K562 (cell line): ENCODE measurements around the gene DNAH9. TPM values are rescaled to one million over a fixed set of nuclear protein-coding genes. Genes with fewer than 3 reads are reported as not detected.

Source experiments
- ATAC-seq: fragments of 200-7000 bp; cut with Tn5 transposase; 3 replicates; pipeline ENCODE4 v1.9.1; 2020; ENCODE audit warnings: moderate library complexity
- BruUV-seq: library from RNA; stranded (reverse); fragments of 400-500 nt; replicated peaks from 2 replicates; lab custom pipeline; 2021; lab: Mats Ljungman, UMichigan
- CTCF ChIA-PET: fragments of 300-600 bp; formaldehyde crosslinking; extraction: SDS; loops from one replicate; lab custom pipeline; 2021; ENCODE audit warnings: low intra/inter-chr PET ratio; lab: Yijun Ruan, JAX
- POLR2A ChIA-PET: fragments of 300-600, 350-650 bp; sonication (Branson Sonifier 250); formaldehyde crosslinking; extraction: SDS; loops from one replicate; lab custom pipeline; 2021; ENCODE audit warnings: antibody characterized with exemption, inconsistent platforms; lab: Yijun Ruan, JAX
- DNase-seq, 4 experiments: peaks; one replicate each; pipeline versions ENCODE4 v3.0.0 to v3.0.0-alpha.2; 2011 to 2018; ENCODE audit warnings: low spot score in 3 of 4, mixed read lengths in 3 of 4; ENCODE audit errors: extremely low read depth in 1 of 4
- FAIRE-seq: peaks from 2 replicates; lab custom pipeline; 2011; peaks lifted over from hg19 to GRCh38; lab: Jason Lieb, UNC
- H2AFZ ChIP-seq: 2 replicates; pipeline ENCODE4 v1.6.0; 2011; ENCODE audit warnings: low read depth, low read length, control low read depth, inconsistent platforms
- H3K27ac ChIP-seq: fragments of 200-600 bp; 3 replicates; pipeline ENCODE4 v1.8.0; 2011; ENCODE audit warnings: low read depth, mild to moderate bottlenecking, control low read depth, inconsistent platforms, low read length, moderate library complexity, mixed read lengths; ENCODE audit errors: extremely low read depth
- H3K27me3 ChIP-seq, 2 experiments: fragments of 300-600 bp in 1 of 2; 2 replicates in 1 of 2; 3 replicates in 1 of 2; pipeline versions ENCODE4 v1.6.0 to v1.8.0; 2011; ENCODE audit warnings: inconsistent platforms in 2 of 2, low read length in 2 of 2, mild to moderate bottlenecking in 1 of 2, mixed read lengths in 1 of 2, moderate library complexity in 1 of 2; ENCODE audit not compliant: control insufficient read depth in 2 of 2, insufficient read depth in 2 of 2
- H3K36me3 ChIP-seq: fragments of 300-600 bp; 3 replicates; pipeline ENCODE4 v1.8.0; 2011; ENCODE audit warnings: mild to moderate bottlenecking, low read length, inconsistent platforms; ENCODE audit not compliant: control insufficient read depth, insufficient read depth
- H3K4me1 ChIP-seq, 2 experiments: fragments of 200-600 bp in 1 of 2; replicated peaks in 1 of 2; 2 replicates in 1 of 2; 3 replicates in 1 of 2; pipeline versions ENCODE4 v1.5.1 to v1.8.0; 2011; ENCODE audit warnings: inconsistent platforms in 2 of 2, low read length in 2 of 2, mild to moderate bottlenecking in 1 of 2, mixed read lengths in 1 of 2, moderate library complexity in 1 of 2; ENCODE audit not compliant: control insufficient read depth in 2 of 2, insufficient read depth in 2 of 2
- H3K4me2 ChIP-seq: 2 replicates; pipeline ENCODE4 v1.6.1; 2011; ENCODE audit warnings: low read length, control low read depth, inconsistent platforms, mixed read lengths; ENCODE audit not compliant: insufficient read depth
- H3K4me3 ChIP-seq: fragments of 200-600 bp; sonication (generic), shearing (Covaris generic); 2 replicates; pipeline ENCODE4 v1.5.1; 2016; ENCODE audit warnings: control low read depth, inconsistent platforms
- H3K79me2 ChIP-seq: fragments of 200-600 bp; 3 replicates; pipeline ENCODE4 v1.8.0; 2011; ENCODE audit warnings: low read length, inconsistent platforms; ENCODE audit not compliant: control insufficient read depth, insufficient read depth
- H3K9ac ChIP-seq, 2 experiments: 2 replicates each; pipeline versions ENCODE4 v1.6.0 to v1.6.1; 2011; ENCODE audit warnings: low read depth in 2 of 2, low read length in 2 of 2, control low read depth in 1 of 2, inconsistent platforms in 1 of 2, mild to moderate bottlenecking in 1 of 2, mixed read lengths in 1 of 2; ENCODE audit not compliant: insufficient read depth in 1 of 2
- H3K9me1 ChIP-seq: one replicate; pipeline ENCODE4 v1.6.0; 2011; ENCODE audit warnings: inconsistent platforms, mild to moderate bottlenecking, low read length, moderate library complexity; ENCODE audit not compliant: control insufficient read depth, insufficient read depth
- H3K9me3 ChIP-seq: replicated peaks from 2 replicates; pipeline ENCODE4 v1.5.1; 2011; ENCODE audit warnings: low read depth, low read length, inconsistent platforms; ENCODE audit not compliant: control insufficient read depth, insufficient read depth
- H4K20me1 ChIP-seq: replicated peaks from 2 replicates; pipeline ENCODE4 v1.6.1; 2011; ENCODE audit warnings: low read length, inconsistent platforms, mixed read lengths; ENCODE audit not compliant: control insufficient read depth, insufficient read depth
- BMI1 ChIP-seq: fragments of 150-350 bp; IDR thresholded peaks from 2 replicates; pipeline ENCODE4 v1.6.1; 2014; ENCODE audit warnings: low read length
- BRF1 ChIP-seq: IDR thresholded peaks from 3 replicates; pipeline ENCODE4 v1.6.1; 2011; ENCODE audit warnings: borderline replicate concordance, mild to moderate bottlenecking; ENCODE audit not compliant: insufficient read length; ENCODE audit errors: extremely low read depth
- ETV6 ChIP-seq, 3 experiments: fragments of 150-350 bp in 1 of 3; sonication (generic) in 1 of 3; formaldehyde crosslinking in 1 of 3; IDR thresholded peaks; 2 replicates each; pipeline versions ENCODE4 v1.6.1 to v1.8.0; 2014 to 2022; ENCODE audit warnings: borderline replicate concordance in 2 of 3, low read depth in 2 of 3, antibody characterized with exemption in 1 of 3, low read length in 1 of 3, mild to moderate bottlenecking in 1 of 3, missing genetic modification reagents in 1 of 3
- EZH2 ChIP-seq: IDR thresholded peaks from 2 replicates; pipeline ENCODE4 v1.6.1; 2012; ENCODE audit warnings: low read depth, mild to moderate bottlenecking, inconsistent platforms, low read length, borderline replicate concordance
- KAT7 ChIP-seq: sonication (generic); formaldehyde crosslinking; IDR thresholded peaks from 2 replicates; pipeline ENCODE4 v1.8.0; 2022; ENCODE audit warnings: missing genetic modification reagents, mild to moderate bottlenecking, borderline replicate concordance
- KDM1A ChIP-seq, 2 experiments: fragments of 450-650 bp; IDR thresholded peaks; 2 replicates each; pipeline ENCODE4 v1.6.1; 2016; ENCODE audit warnings: mild to moderate bottlenecking in 2 of 2
- RBM22 ChIP-seq: fragments of 200-400 bp; formaldehyde crosslinking; IDR thresholded peaks from 2 replicates; pipeline ENCODE4 v1.6.1; 2018; ENCODE audit warnings: low read length, low read depth; ENCODE audit not compliant: poor library complexity, severe bottlenecking
- SP1 ChIP-seq: sonication (generic); formaldehyde crosslinking; IDR thresholded peaks from 2 replicates; pipeline ENCODE4 v1.8.1; 2022; ENCODE audit warnings: mild to moderate bottlenecking, missing genetic modification reagents
- ZBTB49 ChIP-seq: sonication (generic); formaldehyde crosslinking; IDR thresholded peaks from 2 replicates; pipeline ENCODE4 v1.8.0; 2022; ENCODE audit warnings: missing genetic modification reagents, mild to moderate bottlenecking, borderline replicate concordance
- ZBTB7A ChIP-seq: IDR thresholded peaks from 2 replicates; pipeline ENCODE4 v1.6.1; 2011; ENCODE audit warnings: low read depth, mild to moderate bottlenecking, low read length, moderate library complexity, borderline replicate concordance; ENCODE audit not compliant: control insufficient read depth
- ZFP1 ChIP-seq: fragments of 450-650 bp; formaldehyde crosslinking; IDR thresholded peaks from 2 replicates; pipeline ENCODE4 v1.4.0; 2020; ENCODE audit warnings: mild to moderate bottlenecking, mixed read lengths
- ZNF175 ChIP-seq: fragments of 200-800 bp; sonication (Bioruptor generic); IDR thresholded peaks from 2 replicates; pipeline ENCODE4 v1.6.1; 2016; ENCODE audit warnings: low read depth, mild to moderate bottlenecking, missing genetic modification characterization, missing compliant biosample characterization
- ZNF766 ChIP-seq: fragments of 200-800 bp; sonication (Bioruptor generic); conservative IDR thresholded peaks from 2 replicates; pipeline ENCODE4 v1.6.1; 2016; ENCODE audit warnings: missing genetic modification characterization, missing compliant biosample characterization
- WGBS: fragments of 100-300 bp; shearing (Covaris generic); methylation state at CpG from one replicate; pipeline ENCODE4 v1.1.6; 2016; ENCODE audit warnings: low coverage, mixed read lengths; ENCODE audit not compliant: insufficient coverage; ENCODE audit errors: missing lambda C conversion rate; 5-methylcytosine and 5-hydroxymethylcytosine counted together
- in situ Hi-C: fragments of 300-500 bp; cut with MboI; formaldehyde crosslinking; loops from 4 replicates; pipeline ENCODE4 v1.15.0; 2018; ENCODE audit warnings: inconsistent platforms, mixed read lengths
- intact Hi-C: fragments of 100-400 bp; cut with micrococcal nuclease; formaldehyde crosslinking; loops from 2 replicates; pipeline ENCODE4 v1.14.2; 2022
- polyA plus RNA-seq, 8 experiments: library from polyadenylated mRNA; depleted of rRNA in 4 of 8; stranded (reverse) in 5 of 8; unstranded in 3 of 8; fragments of >200 nt; fragmentation: Nextera tagmentation in 2 of 8; fragmentation: Illumina TruSeq in 1 of 8; extraction: Ambion mirVana in 2 of 8; extraction: Trizol in 1 of 8; gene quantifications; 2 replicates each; pipeline versions ENCODE4 v1.2.1 to v1.2.3, GENCODE V29; 2011 to 2014; ENCODE audit warnings: inconsistent platforms in 1 of 8, missing spikeins in 1 of 8
- total RNA-seq, 7 experiments: library from RNA; depleted of rRNA in 6 of 7; stranded (reverse); fragments of >200 nt in 6 of 7; fragmentation: Illumina TruSeq in 2 of 7; extraction: Trizol in 2 of 7; gene quantifications; 2 replicates each; pipeline versions ENCODE4 v1.2.1 to v1.2.3, GENCODE V29; 2011 to 2021; ENCODE audit warnings: low replicate concordance in 1 of 7
- TF ChIP-seq, protein P1 (sequence below): fragments of 250-450 bp; sonication (Bioruptor Pico); IDR thresholded peaks from 2 replicates; pipeline ENCODE4 v1.8.0; 2022; ENCODE audit warnings: inconsistent platforms, mild to moderate bottlenecking, moderate library complexity, borderline replicate concordance

Gene DNAH9
- total and polyA plus RNA-seq, 9 of the 15 experiments (the other 6 are each of a cell fraction or from before 2014, with no cell fraction given), result not detected

GRCh38 chr17:11704041-11704440 is 105.8 kb downstream of the DNAH9 start (continued):
- no peak for TF ChIP-seq ZNF175

DNA sequence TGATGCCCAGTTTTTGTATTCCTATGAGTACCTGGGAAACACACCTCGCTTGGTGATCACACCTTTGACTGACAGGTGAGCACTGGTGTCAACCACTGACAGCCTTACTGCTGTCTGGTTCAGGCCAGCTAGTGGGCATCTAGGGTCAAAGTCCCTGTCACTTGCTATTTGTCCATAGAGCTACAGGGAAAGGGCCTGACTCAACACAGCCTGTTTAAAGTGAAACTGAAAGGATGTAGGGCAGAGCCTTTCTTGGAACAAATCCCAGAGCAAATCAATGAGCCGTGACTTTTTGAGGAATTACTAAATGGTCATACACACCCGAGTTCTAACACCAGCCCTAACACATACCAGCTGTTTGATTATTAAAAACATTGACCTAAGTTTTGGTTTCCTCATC is 106.8 kb downstream of the DNAH9 start:
- ChIA-PET POLR2A (no interaction called here), CTCF (no interaction called here)
- no peak for DNase-seq
- Histone ChIP-seq H3K79me2 (no peaks in the 10 kb centered on the region), H3K36me3 (no peaks in the 10 kb centered on the region), H3K9me3 (no peaks in the 10 kb centered on the region), H3K9me1 (no peaks in the 10 kb centered on the region), H2AFZ (no peak overlapping the region), H3K4me1 (no peaks in the 10 kb centered on the region), H3K27me3 (no peaks in the 10 kb centered on the region; a peak in 1 of 5 replicates), H3K27ac (no peak overlapping the region), H4K20me1 (no peaks in the 10 kb centered on the region), H3K9ac (no peak overlapping the region), H3K4me2 (no peak overlapping the region), H3K4me3 (no peak overlapping the region)
- 0% methylated on average over 3 of the region's 3 CpGs for WGBS
- no TSS peak for BruUV-seq
- ATAC-seq, result no peak
- intact Hi-C loops (no loop called here), in situ Hi-C loops (no loop called here)
- no peak for FAIRE-seq
- no peak for TF ChIP-seq KDM1A (IDR thresholded peaks at IDR 0.05)
- TF ChIP-seq, protein P1, sequence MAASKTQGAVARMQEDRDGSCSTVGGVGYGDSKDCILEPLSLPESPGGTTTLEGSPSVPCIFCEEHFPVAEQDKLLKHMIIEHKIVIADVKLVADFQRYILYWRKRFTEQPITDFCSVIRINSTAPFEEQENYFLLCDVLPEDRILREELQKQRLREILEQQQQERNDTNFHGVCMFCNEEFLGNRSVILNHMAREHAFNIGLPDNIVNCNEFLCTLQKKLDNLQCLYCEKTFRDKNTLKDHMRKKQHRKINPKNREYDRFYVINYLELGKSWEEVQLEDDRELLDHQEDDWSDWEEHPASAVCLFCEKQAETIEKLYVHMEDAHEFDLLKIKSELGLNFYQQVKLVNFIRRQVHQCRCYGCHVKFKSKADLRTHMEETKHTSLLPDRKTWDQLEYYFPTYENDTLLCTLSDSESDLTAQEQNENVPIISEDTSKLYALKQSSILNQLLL, result no peak
- TF ChIP-seq BMI1, result no peak
- TF ChIP-seq ETV6 (IDR thresholded peaks at IDR 0.05; ENCODE audit: borderline replicate concordance in 1 of 2, low read depth in 2 of 2, low read length in 1 of 2), result no peak
- TF ChIP-seq ETV6 (CRISPR knock-in tag; IDR thresholded peaks at IDR 0.05; ENCODE audit: borderline replicate concordance), result no peak
- TF ChIP-seq ZBTB49 (CRISPR knock-in tag), result no peak
- TF ChIP-seq ZFP1 (CRISPR knock-in tag), result no peak
- no peak for TF ChIP-seq BRF1
- TF ChIP-seq RBM22, result no peak
- no peak for TF ChIP-seq EZH2
- no peak for TF ChIP-seq SP1 (CRISPR knock-in tag)
- TF ChIP-seq ZBTB7A, result no peak
- no peak for TF ChIP-seq KAT7 (CRISPR knock-in tag)
- TF ChIP-seq ZNF766 (CRISPR knock-in tag), result no peak
